Keratinocyte (primary cell): ENCODE results near the gene SMAD6. TPM values are rescaled to one million over a fixed set of nuclear protein-coding genes. Genes with fewer than 3 reads are reported as not detected.

Experiments
- DNase-seq: peaks from one replicate; pipeline ENCODE4 v3.0.0-alpha.2; 2011; ENCODE audit warnings: low read depth, missing footprints, low spot score
- FAIRE-seq: peaks from 2 replicates; lab custom pipeline; 2011; peaks lifted over from hg19 to GRCh38; lab: Jason Lieb, UNC
- H2AFZ ChIP-seq: 2 replicates; pipeline ENCODE4 v1.6.0; 2012; ENCODE audit warnings: low read length, control low read depth, inconsistent platforms; ENCODE audit not compliant: control insufficient read depth
- H3K27ac ChIP-seq: 2 replicates; pipeline ENCODE4 v1.5.1; 2011; ENCODE audit warnings: low read length; ENCODE audit not compliant: control insufficient read depth, insufficient read depth
- H3K27me3 ChIP-seq: 3 replicates; pipeline ENCODE4 v1.6.0; 2011; ENCODE audit warnings: low read length; ENCODE audit not compliant: control insufficient read depth, insufficient read depth; ENCODE audit errors: extremely low read depth
- H3K36me3 ChIP-seq, 2 experiments: 2 replicates in 1 of 2; 3 replicates in 1 of 2; pipeline ENCODE4 v1.5.1; 2011; ENCODE audit warnings: low read length in 2 of 2, mild to moderate bottlenecking in 1 of 2; ENCODE audit not compliant: control insufficient read depth in 2 of 2, insufficient read depth in 2 of 2; ENCODE audit errors: extremely low read depth in 1 of 2
- H3K4me1 ChIP-seq: 3 replicates; pipeline ENCODE4 v1.5.1; 2011; ENCODE audit warnings: low read length; ENCODE audit not compliant: control insufficient read depth, insufficient read depth; ENCODE audit errors: extremely low read depth
- H3K4me2 ChIP-seq: 3 replicates; pipeline ENCODE4 v1.6.0; 2011; ENCODE audit warnings: low read depth, low read length; ENCODE audit not compliant: control insufficient read depth, insufficient read depth; ENCODE audit errors: extremely low read depth
- H3K4me3 ChIP-seq, 3 experiments: fragments of 200-600 bp in 1 of 3; sonication (generic) in 1 of 3; 2 replicates in 2 of 3; 3 replicates in 1 of 3; pipeline ENCODE4 v1.5.1; 2011 to 2016; ENCODE audit warnings: low read length in 3 of 3, mild to moderate bottlenecking in 3 of 3, control low read depth in 2 of 3, inconsistent platforms in 1 of 3, low read depth in 1 of 3, mixed read lengths in 1 of 3, mixed run types in 1 of 3, moderate library complexity in 1 of 3; ENCODE audit not compliant: control insufficient read depth in 2 of 3, insufficient read depth in 2 of 3; ENCODE audit errors: extremely low read depth in 1 of 3
- H3K79me2 ChIP-seq: 2 replicates; pipeline ENCODE4 v1.6.0; 2012; ENCODE audit warnings: low read length; ENCODE audit not compliant: control insufficient read depth, insufficient read depth
- H3K9ac ChIP-seq: 3 replicates; pipeline ENCODE4 v1.6.0; 2011; ENCODE audit warnings: low read length; ENCODE audit not compliant: control insufficient read depth, insufficient read depth; ENCODE audit errors: extremely low read depth
- H3K9me1 ChIP-seq: 3 replicates; pipeline ENCODE4 v1.6.0; 2011; ENCODE audit warnings: low read length; ENCODE audit not compliant: control insufficient read depth, insufficient read depth; ENCODE audit errors: extremely low read depth
- H3K9me3 ChIP-seq: 2 replicates; pipeline ENCODE4 v1.5.1; 2012; ENCODE audit warnings: low read depth, low read length; ENCODE audit not compliant: control insufficient read depth
- H4K20me1 ChIP-seq: 3 replicates; pipeline ENCODE4 v1.6.0; 2011; ENCODE audit warnings: low read length; ENCODE audit not compliant: control insufficient read depth, insufficient read depth; ENCODE audit errors: extremely low read depth
- EZH2 ChIP-seq: IDR thresholded peaks from one replicate; pipeline ENCODE4 v1.6.1; 2012; ENCODE audit warnings: inconsistent platforms, mild to moderate bottlenecking, low read length, moderate library complexity
- dilution Hi-C: fragments of 300-500 bp; cut with MboI; formaldehyde crosslinking; loops from one replicate; pipeline ENCODE4 v1.7.0; 2020; ENCODE audit warnings: low sequenced_read_pairs; ENCODE audit not compliant: extremely low pct_ligation_motif_present
- polyA plus RNA-seq, 5 experiments: library from polyadenylated mRNA; depleted of rRNA in 3 of 5; stranded (reverse) in 3 of 5; stranded (forward) in 1 of 5; unstranded in 1 of 5; fragments of >200 nt; gene quantifications; 1 replicate in 1 of 5; 2 replicates in 3 of 5; 3 replicates in 1 of 5; pipeline versions ENCODE4 v1.2.1 to v1.2.3, GENCODE V29; 2011 to 2012; ENCODE audit warnings: missing spikeins in 2 of 5, low read depth in 1 of 5, low replicate concordance in 1 of 5
- TF ChIP-seq, protein P1 (sequence below), 3 experiments: IDR thresholded peaks in 1 of 3; conservative IDR thresholded peaks in 1 of 3; optimal IDR thresholded peaks in 1 of 3; 2 replicates in 2 of 3; 3 replicates in 1 of 3; pipeline versions ENCODE3 to v1.5.1; 2011; ENCODE audit warnings: low read length in 3 of 3, mild to moderate bottlenecking in 3 of 3, moderate library complexity in 2 of 3, control low read depth in 1 of 3, inconsistent platforms in 1 of 3; ENCODE audit not compliant: insufficient read depth in 2 of 3; ENCODE audit errors: extremely low read depth in 1 of 3

SMAD6 gene
- polyA plus RNA-seq, 1 donor (not counting 4 experiments of a cell fraction or from before 2014, with no cell fraction given), result 0.03 TPM

DNA sequence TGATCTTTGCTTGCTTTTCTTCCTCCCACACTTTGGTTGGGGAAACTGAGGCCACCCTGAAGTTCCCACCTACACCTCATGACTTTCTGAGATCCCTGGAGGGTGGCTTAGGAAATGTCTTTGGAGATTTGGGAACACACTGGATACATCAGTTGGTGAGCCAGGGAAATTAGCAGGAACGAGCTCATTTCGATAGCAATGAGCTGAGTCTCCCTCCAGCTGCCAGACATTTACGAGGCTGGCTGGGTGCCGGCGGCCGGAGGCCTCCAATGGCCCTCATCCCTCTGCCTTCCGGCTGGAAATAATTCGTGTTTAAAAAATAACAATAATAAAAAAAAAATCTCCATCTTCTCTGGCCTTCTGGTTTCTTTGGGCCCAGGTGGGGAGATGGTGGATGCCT, 38.8 kb downstream of the SMAD6 start:
- H3K4me2 ChIP-seq, result no peak overlapping the region
- no peak overlapping the region for H3K9ac ChIP-seq
- H3K4me1 ChIP-seq, result no peaks in the 10 kb centered on the region
- no peak overlapping the region for H3K4me3 ChIP-seq
- TF ChIP-seq, protein P1, sequence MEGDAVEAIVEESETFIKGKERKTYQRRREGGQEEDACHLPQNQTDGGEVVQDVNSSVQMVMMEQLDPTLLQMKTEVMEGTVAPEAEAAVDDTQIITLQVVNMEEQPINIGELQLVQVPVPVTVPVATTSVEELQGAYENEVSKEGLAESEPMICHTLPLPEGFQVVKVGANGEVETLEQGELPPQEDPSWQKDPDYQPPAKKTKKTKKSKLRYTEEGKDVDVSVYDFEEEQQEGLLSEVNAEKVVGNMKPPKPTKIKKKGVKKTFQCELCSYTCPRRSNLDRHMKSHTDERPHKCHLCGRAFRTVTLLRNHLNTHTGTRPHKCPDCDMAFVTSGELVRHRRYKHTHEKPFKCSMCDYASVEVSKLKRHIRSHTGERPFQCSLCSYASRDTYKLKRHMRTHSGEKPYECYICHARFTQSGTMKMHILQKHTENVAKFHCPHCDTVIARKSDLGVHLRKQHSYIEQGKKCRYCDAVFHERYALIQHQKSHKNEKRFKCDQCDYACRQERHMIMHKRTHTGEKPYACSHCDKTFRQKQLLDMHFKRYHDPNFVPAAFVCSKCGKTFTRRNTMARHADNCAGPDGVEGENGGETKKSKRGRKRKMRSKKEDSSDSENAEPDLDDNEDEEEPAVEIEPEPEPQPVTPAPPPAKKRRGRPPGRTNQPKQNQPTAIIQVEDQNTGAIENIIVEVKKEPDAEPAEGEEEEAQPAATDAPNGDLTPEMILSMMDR (optimal IDR thresholded peaks at IDR 0.05 in 1 of 3, IDR thresholded peaks at IDR 0.05 in 1 of 3, conservative IDR thresholded peaks at IDR 0.05 in 1 of 3; ENCODE audit: extremely low read depth in 1 of 3, insufficient read depth in 2 of 3, low read length in 3 of 3), result no peak
- no peak for TF ChIP-seq EZH2
- no peak for DNase-seq
- no peaks in the 10 kb centered on the region for H3K36me3 ChIP-seq
- H2AFZ ChIP-seq, result no peak overlapping the region
- no peaks in the 10 kb centered on the region for H3K9me3 ChIP-seq
- no peaks in the 10 kb centered on the region for H3K9me1 ChIP-seq
- no peak overlapping the region for H3K27ac ChIP-seq
- FAIRE-seq, result no peak
- H4K20me1 ChIP-seq, result no peaks in the 10 kb centered on the region
- H3K27me3 ChIP-seq, result peaks cover 9% of the 10 kb centered on the region
- dilution Hi-C loops, result no loop called here
- no peaks in the 10 kb centered on the region for H3K79me2 ChIP-seq

DNA sequence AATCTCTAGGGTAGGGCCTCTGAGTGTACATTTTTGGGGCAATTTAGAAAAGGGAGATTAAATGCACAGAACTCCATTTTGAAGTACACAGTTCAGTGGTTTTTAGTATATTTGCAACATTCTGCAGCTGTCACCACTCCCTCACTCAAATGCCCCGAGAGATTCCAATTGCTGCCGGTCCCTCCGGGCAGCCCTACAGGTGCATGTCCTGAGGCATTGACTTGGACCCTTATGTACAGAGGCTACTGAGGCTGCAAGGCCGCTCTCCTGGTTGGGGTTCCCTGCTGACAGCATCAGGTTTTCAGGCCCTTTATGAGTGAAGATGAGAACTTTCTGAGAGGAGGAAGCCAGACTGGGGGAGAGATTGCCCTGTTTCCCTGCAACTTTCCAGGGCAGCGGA, 39.6 kb downstream of the SMAD6 start:
- no peaks in the 10 kb centered on the region for H3K9me1 ChIP-seq
- H3K9me3 ChIP-seq, result no peaks in the 10 kb centered on the region
- H3K4me3 ChIP-seq, result no peak overlapping the region
- H3K36me3 ChIP-seq, result no peaks in the 10 kb centered on the region
- H3K4me1 ChIP-seq, result no peaks in the 10 kb centered on the region
- DNase-seq (no peak), FAIRE-seq (no peak)
- H2AFZ ChIP-seq, result no peak overlapping the region
- no peaks in the 10 kb centered on the region for H3K79me2 ChIP-seq
- H3K4me2 ChIP-seq, result no peak overlapping the region
- no peaks in the 10 kb centered on the region for H4K20me1 ChIP-seq
- dilution Hi-C loops, result no loop called here
- H3K27me3 ChIP-seq, result peaks cover 15% of the 10 kb centered on the region
- TF ChIP-seq, protein P1 (optimal IDR thresholded peaks at IDR 0.05 in 1 of 3, IDR thresholded peaks at IDR 0.05 in 1 of 3, conservative IDR thresholded peaks at IDR 0.05 in 1 of 3; ENCODE audit: extremely low read depth in 1 of 3, insufficient read depth in 2 of 3, low read length in 3 of 3), result no peak
- no peak for TF ChIP-seq EZH2
- H3K27ac ChIP-seq, result no peak overlapping the region
- no peak overlapping the region for H3K9ac ChIP-seq
